ENCODE data around the gene MRPS27.

DNA sequence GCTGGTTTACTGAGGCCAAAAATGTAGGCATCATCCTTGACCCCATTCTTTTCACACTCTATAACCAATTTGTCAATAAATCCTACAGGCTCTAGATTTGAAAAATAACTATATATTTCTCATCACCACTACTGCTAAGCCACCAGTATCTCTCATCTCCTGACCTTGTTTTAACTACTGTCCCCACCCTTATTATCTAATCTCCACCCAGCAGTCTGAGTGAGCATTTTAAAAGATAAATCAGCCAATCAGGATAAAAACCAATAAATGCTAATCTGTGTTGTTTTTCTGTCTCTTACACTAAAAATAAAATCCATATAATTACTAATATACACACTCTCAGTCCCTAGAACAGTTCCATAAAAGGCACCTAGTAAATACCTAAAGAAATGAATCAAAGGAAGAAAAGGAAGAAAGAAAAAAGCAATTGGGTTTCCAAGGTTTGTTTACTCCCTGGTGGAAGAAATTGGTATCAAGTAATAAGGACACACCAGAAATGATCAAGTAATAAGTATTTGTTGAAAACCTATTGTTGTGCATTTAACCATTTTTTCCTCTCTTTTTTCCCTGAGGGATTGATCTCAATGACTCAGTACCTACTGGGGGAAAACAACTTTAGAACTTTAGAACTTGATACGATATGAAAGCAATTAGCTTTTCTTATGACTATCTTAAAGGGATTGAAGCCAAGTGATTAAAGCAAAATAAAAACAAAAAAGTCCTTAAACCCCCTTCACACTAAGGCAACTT, 19.3 kb downstream of the MRPS27 start:
- TF ChIP-seq CTCF (conservative IDR thresholded peaks at IDR 0.05; ENCODE audit: low read depth, low read length) (no peak), EZH2 (IDR thresholded peaks at IDR 0.05; ENCODE audit: borderline replicate concordance, low read depth, low read length, poor library complexity, severe bottlenecking) (no peak)

Data from A673 (cell line).